Testis (tissue), 3 donors: ENCODE results near the gene MPP1. TPM values are rescaled to one million over a fixed set of nuclear protein-coding genes. Genes with fewer than 3 reads are reported as not detected.
"Not testable (repeated sequence)": the region's sequence is repeated elsewhere in the genome, so short reads cannot be mapped to it uniquely, and the experiment has no call there.

Source experiments
- DNase-seq: peaks from one replicate; pipeline ENCODE4 v3.0.0-alpha.2; 2019
- H3K27ac ChIP-seq, 2 donors: fragments of 200-600 bp; sonication (generic); one replicate each; pipeline ENCODE4 v1.5.1; 2019
- H3K27me3 ChIP-seq: fragments of 200-600 bp; sonication (generic); one replicate; pipeline ENCODE4 v1.5.1; 2019
- H3K36me3 ChIP-seq: fragments of 200-600 bp; sonication (generic); one replicate; pipeline ENCODE4 v1.5.1; 2017; ENCODE audit warnings: low read depth; ENCODE audit errors: missing control alignments
- H3K4me1 ChIP-seq: fragments of 200-600 bp; sonication (generic); one replicate; pipeline ENCODE4 v1.5.1; 2019
- H3K4me3 ChIP-seq, 2 donors: fragments of 200-600 bp; sonication (generic); one replicate each; pipeline ENCODE4 v1.5.1; 2017 to 2019
- H3K9me3 ChIP-seq: fragments of 200-600 bp; sonication (generic); one replicate; pipeline ENCODE4 v1.5.1; 2017
- CTCF ChIP-seq, 3 experiments: fragments of 450-650 bp in 2 of 3; fragments of 200-600 bp in 1 of 3; sonication (generic) in 1 of 3; IDR thresholded peaks; one replicate each; pipeline ENCODE4 v1.5.1; 2016 to 2019; ENCODE audit warnings: antibody characterized with exemption in 3 of 3, mild to moderate bottlenecking in 2 of 3, moderate library complexity in 1 of 3
- POLR2A ChIP-seq: fragments of 450-650 bp; IDR thresholded peaks from one replicate; pipeline ENCODE4 v1.6.1; 2017; ENCODE audit warnings: antibody characterized with exemption, mild to moderate bottlenecking, moderate library complexity
- WGBS, 2 donors: methylation state at CpG; one replicate each; pipeline ENCODE4 v1.1.5; 2018; 5-methylcytosine and 5-hydroxymethylcytosine counted together
- intact Hi-C: fragments of 100-400 bp; cut with DNase I; formaldehyde crosslinking; loops from one replicate; pipeline ENCODE4 v1.15.1; 2023; ENCODE audit warnings: low total_unique reads
- polyA plus RNA-seq: library from polyadenylated mRNA; stranded (reverse); fragments of 350-450 nt; fragmentation: Illumina TruSeq; extraction: RNeasy Lipid Tissue Mini Kit (QIAGEN cat#74804); gene quantifications from one replicate; pipeline ENCODE4 v1.2.3, GENCODE V29; 2014; ENCODE audit warnings: low read depth, low replicate concordance; ENCODE audit not compliant: insufficient read depth
- total RNA-seq, 2 donors: library from RNA; depleted of rRNA; stranded (reverse); fragments of >200 nt; gene quantifications; one replicate each; pipeline ENCODE4 v1.2.3, GENCODE V29; 2016

The MPP1 gene
- total and polyA plus RNA-seq, 3 donors from 2014 or later: 21.9 to 46.2 (median 36.4) TPM

GRCh38 chrX:154819771-154820341 is 14.6 kb upstream of the MPP1 start:
- Histone ChIP-seq H3K36me3 (no peaks in the 10 kb centered on the region), H3K4me1 (no peaks in the 10 kb centered on the region), H3K4me3 (no peak overlapping the region), H3K27ac (no peak overlapping the region), H3K27me3 (no peaks in the 10 kb centered on the region), H3K9me3 (no peaks in the 10 kb centered on the region)
- no peak for TF ChIP-seq CTCF (IDR thresholded peaks at IDR 0.05)
- TF ChIP-seq POLR2A: no peak
- intact Hi-C loops: no loop called here
- DNase-seq: no peak
- 79 to 83% methylated on average over 6 to 7 of the region's 7 CpGs for WGBS, 2 donors

GRCh38 chrX:154818916-154819770 is 13.9 kb upstream of the MPP1 start:
- Histone ChIP-seq H3K36me3 (no peaks in the 10 kb centered on the region), H3K9me3 (no peaks in the 10 kb centered on the region), H3K4me1 (no peaks in the 10 kb centered on the region), H3K4me3 (no peak overlapping the region), H3K27ac (no peak overlapping the region), H3K27me3 (no peaks in the 10 kb centered on the region)
- DNase-seq: no peak
- intact Hi-C loops: no loop called here
- no peak for TF ChIP-seq POLR2A
- no peak for TF ChIP-seq CTCF (IDR thresholded peaks at IDR 0.05)
- WGBS, 2 donors: 63 to 77% methylated on average over 10 to 11 of the region's 11 CpGs

GRCh38 chrX:154817048-154817618 is 11.8 kb upstream of the MPP1 start:
- H3K4me3 ChIP-seq, DNase-seq, intact Hi-C loops, H3K4me1 ChIP-seq, H3K9me3 ChIP-seq, H3K27ac ChIP-seq, H3K27me3 ChIP-seq, H3K36me3 ChIP-seq: not testable (repeated sequence)
- WGBS, 2 donors: 65 to 89% methylated on average over 15 to 17 of the region's 19 CpGs

- H3K4me1 ChIP-seq, H3K27me3 ChIP-seq, DNase-seq, H3K9me3 ChIP-seq, H3K36me3 ChIP-seq, H3K4me3 ChIP-seq, intact Hi-C loops, H3K27ac ChIP-seq: not testable (repeated sequence)
- 72 to 90% methylated on average over 4 of the region's 4 CpGs for WGBS, 2 donors
Measured at GRCh38 chrX:154816326-154816898, 11.1 kb upstream of the MPP1 start.

- WGBS, 2 donors: 48% methylated on average over 5 of the region's 5 CpGs
- Histone ChIP-seq H3K27ac (no peak overlapping the region), H3K36me3 (no peaks in the 10 kb centered on the region), H3K4me3 (no peak overlapping the region), H3K4me1 (no peaks in the 10 kb centered on the region), H3K27me3 (no peaks in the 10 kb centered on the region), H3K9me3 (no peaks in the 10 kb centered on the region)
- DNase-seq: no peak
- TF ChIP-seq POLR2A (no peak), CTCF (IDR thresholded peaks at IDR 0.05) (no peak)
- intact Hi-C loops: no loop called here
Measured at GRCh38 chrX:154815274-154815818, 10.1 kb upstream of the MPP1 start.
